Osteocyte (in vitro differentiated cells): ENCODE measurements around the gene USF2. TPM values are rescaled to one million over a fixed set of nuclear protein-coding genes. Genes with fewer than 3 reads are reported as not detected.

ENCODE experiments used
- DNase-seq: peaks from one replicate; pipeline ENCODE4 v3.0.0; 2021; ENCODE audit warnings: mixed read lengths; ENCODE audit not compliant: unreplicated experiment; ENCODE audit errors: extremely low spot score
- H3K27ac Mint-ChIP-seq: one replicate; pipeline ENCODE4 v1.8.0; 2021; ENCODE audit warnings: mild to moderate bottlenecking, mixed read lengths; ENCODE audit not compliant: unreplicated experiment
- H3K27me3 Mint-ChIP-seq: one replicate; pipeline ENCODE4 v1.8.0; 2021; ENCODE audit warnings: mixed read lengths; ENCODE audit not compliant: unreplicated experiment
- H3K36me3 Mint-ChIP-seq: one replicate; pipeline ENCODE4 v1.8.0; 2021; ENCODE audit warnings: mixed read lengths; ENCODE audit not compliant: unreplicated experiment
- H3K4me1 Mint-ChIP-seq: one replicate; pipeline ENCODE4 v1.8.0; 2021; ENCODE audit warnings: mixed read lengths; ENCODE audit not compliant: unreplicated experiment
- H3K4me3 Mint-ChIP-seq: one replicate; pipeline ENCODE4 v1.8.0; 2021; ENCODE audit warnings: mild to moderate bottlenecking, moderate library complexity, mixed read lengths; ENCODE audit not compliant: unreplicated experiment
- H3K9me3 Mint-ChIP-seq: one replicate; pipeline ENCODE4 v1.8.0; 2021; ENCODE audit warnings: mixed read lengths; ENCODE audit not compliant: unreplicated experiment
- CTCF ChIP-seq: fragments of 200-600 bp; sonication (generic); IDR thresholded peaks from 2 replicates; pipeline ENCODE4 v1.5.0; 2021; ENCODE audit warnings: antibody characterized with exemption, mild to moderate bottlenecking, moderate library complexity
- total RNA-seq: library from RNA; stranded (reverse); gene quantifications from 2 replicates; pipeline ENCODE4 v1.2.1, GENCODE V29; 2021

The USF2 gene
- total RNA-seq, 1 donor from 2014 or later, result 112 TPM

DNA sequence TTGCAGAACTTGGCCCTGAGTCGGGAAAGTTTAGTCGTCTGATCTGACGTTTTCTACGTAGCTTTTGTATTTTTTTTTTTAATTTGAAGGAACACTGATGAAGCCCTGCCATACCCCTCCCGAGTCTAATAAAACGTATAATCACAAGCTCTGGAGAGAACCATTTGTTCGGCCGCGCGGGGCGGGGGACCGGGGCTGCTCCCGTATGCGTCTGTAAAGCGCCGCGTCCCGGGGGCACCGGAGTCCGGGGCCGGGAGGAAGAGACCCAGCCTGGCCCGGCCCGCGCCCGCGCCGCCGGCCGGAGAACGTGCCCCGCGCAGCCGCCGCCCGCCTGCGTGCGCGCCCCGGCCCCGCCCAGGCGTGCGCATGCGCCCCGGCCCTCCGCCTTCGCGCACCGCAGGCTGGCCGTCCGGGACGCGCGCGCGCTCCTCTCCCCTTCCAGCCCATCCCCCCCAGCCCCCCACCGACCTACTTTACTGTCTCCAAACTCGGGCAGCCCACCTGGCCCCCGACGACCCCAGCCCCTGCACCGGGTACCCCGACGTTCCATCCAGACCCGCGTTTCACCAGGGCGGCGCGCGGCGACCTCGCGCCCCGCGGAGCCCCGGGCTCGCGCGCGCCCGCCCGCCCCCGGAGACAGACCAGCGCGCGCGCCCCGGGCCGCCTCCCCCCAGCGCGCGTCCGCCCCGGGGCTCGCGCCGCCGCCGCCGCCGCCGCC, 785 bp upstream of the USF2 start:
- Mint-ChIP-seq H3K9me3 (no peaks in the 10 kb centered on the region), H3K36me3 (peaks cover 15% of the 10 kb centered on the region), H3K27ac (peak overlapping the region; percentile 96), H3K27me3 (no peaks in the 10 kb centered on the region), H3K4me3 (peak overlapping the region; percentile 94), H3K4me1 (peaks cover 10% of the 10 kb centered on the region)
- peak; percentile 95 for DNase-seq
- no peak for TF ChIP-seq CTCF

- peak; percentile 94 for DNase-seq
- no peak overlapping the region for H3K27ac Mint-ChIP-seq
- H3K4me1 Mint-ChIP-seq, result peaks cover 10% of the 10 kb centered on the region
- peaks cover 26% of the 10 kb centered on the region for H3K36me3 Mint-ChIP-seq
- H3K9me3 Mint-ChIP-seq, result no peaks in the 10 kb centered on the region
- no peaks in the 10 kb centered on the region for H3K27me3 Mint-ChIP-seq
- peak overlapping the region; percentile 67 for H3K4me3 Mint-ChIP-seq
- TF ChIP-seq CTCF, result peak; percentile 89
These were observed 816 bp downstream of the USF2 start for GRCh38 chr19:35269438-35270117.

DNA sequence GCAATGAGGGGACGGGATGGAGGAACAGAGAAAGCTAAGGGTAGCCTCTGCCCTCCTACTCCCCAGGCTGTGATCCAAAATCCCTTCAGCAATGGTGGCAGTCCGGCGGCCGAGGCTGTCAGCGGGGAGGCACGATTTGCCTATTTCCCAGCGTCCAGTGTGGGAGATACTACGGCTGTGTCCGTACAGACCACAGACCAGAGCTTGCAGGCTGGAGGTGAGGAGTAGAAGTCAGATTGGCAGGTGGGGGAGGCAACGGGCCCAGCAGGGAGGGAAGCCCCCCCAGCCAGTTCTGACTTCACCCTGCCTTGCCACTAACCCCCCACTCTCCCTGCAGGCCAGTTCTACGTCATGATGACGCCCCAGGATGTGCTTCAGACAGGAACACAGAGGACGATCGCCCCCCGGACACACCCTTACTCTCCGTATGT, 1.6 kb downstream of the USF2 start:
- H3K27me3 Mint-ChIP-seq, result no peaks in the 10 kb centered on the region

DNA sequence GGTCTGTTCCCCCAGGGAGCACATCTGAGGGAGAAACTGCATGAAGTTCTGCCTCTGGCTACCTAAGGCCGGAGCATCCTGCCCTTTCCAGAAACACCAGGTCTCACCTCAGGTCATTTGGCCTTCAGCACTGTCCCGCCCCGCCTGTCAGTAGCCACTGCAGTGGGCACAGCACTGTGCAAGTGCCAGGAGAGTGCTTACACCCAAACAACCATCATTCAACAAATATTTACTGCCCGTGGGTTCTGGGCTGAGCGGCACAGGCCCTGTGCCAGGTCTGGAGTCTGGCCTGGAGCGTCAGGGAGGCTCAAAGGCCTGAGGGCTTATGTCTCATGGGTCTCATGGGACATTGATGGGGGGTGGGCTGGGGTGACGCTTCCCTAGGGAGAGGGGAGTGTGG, 2.8 kb downstream of the USF2 start:
- Mint-ChIP-seq H3K36me3 (peaks cover 34% of the 10 kb centered on the region), H3K27me3 (no peaks in the 10 kb centered on the region), H3K4me1 (peaks cover 6% of the 10 kb centered on the region), H3K9me3 (no peaks in the 10 kb centered on the region), H3K27ac (no peak overlapping the region), H3K4me3 (no peak overlapping the region)
- no peak for DNase-seq
- TF ChIP-seq CTCF, result no peak

More for the DNA sequence above, 1.6 kb downstream of the USF2 start:
- Mint-ChIP-seq H3K4me3 (peak overlapping the region; percentile 67), H3K27ac (no peak overlapping the region), H3K36me3 (peaks cover 29% of the 10 kb centered on the region), H3K9me3 (no peaks in the 10 kb centered on the region), H3K4me1 (peaks cover 10% of the 10 kb centered on the region)
- TF ChIP-seq CTCF, result no peak
- no peak for DNase-seq

- no peaks in the 10 kb centered on the region for H3K9me3 Mint-ChIP-seq
These were observed 3.5 kb downstream of the USF2 start for GRCh38 chr19:35272122-35272719.

More at GRCh38 chr19:35272122-35272719, 3.5 kb downstream of the USF2 start:
- Mint-ChIP-seq H3K27me3 (no peaks in the 10 kb centered on the region), H3K36me3 (peaks cover 38% of the 10 kb centered on the region), H3K4me1 (peaks cover 6% of the 10 kb centered on the region), H3K4me3 (no peak overlapping the region), H3K27ac (no peak overlapping the region)
- no peak for DNase-seq
- TF ChIP-seq CTCF, result no peak
